HEK293T (cell line): ENCODE measurements around the gene TMEM204.

Experiments
- CTCF ChIA-PET: fragments of 350-600 bp; formaldehyde crosslinking; extraction: SDS; loops from one replicate; lab custom pipeline; 2021; ENCODE audit warnings: antibody characterized with exemption, inconsistent platforms; lab: Yijun Ruan, JAX
- POLR2A ChIA-PET: fragments of 350-600 bp; formaldehyde crosslinking; extraction: SDS; loops from one replicate; lab custom pipeline; 2020; ENCODE audit warnings: antibody characterized with exemption, inconsistent platforms; lab: Yijun Ruan, JAX
- DNase-seq: peaks from one replicate; pipeline ENCODE4 v3.0.0; 2012; ENCODE audit warnings: mixed read lengths; ENCODE audit errors: extremely low spot score
- ARNT ChIP-seq: fragments of 450-650 bp; IDR thresholded peaks from 2 replicates; pipeline ENCODE4 v1.6.1; 2017; ENCODE audit warnings: mild to moderate bottlenecking
- BHLHE40 ChIP-seq: fragments of 450-650 bp; IDR thresholded peaks from 2 replicates; pipeline ENCODE4 v1.6.1; 2016; ENCODE audit warnings: mild to moderate bottlenecking, moderate library complexity, borderline replicate concordance
- CTBP1 ChIP-seq: fragments of 450-650 bp; IDR thresholded peaks from 2 replicates; pipeline ENCODE4 v1.6.1; 2016; ENCODE audit warnings: borderline replicate concordance
- ELF4 ChIP-seq: fragments of 450-650 bp; IDR thresholded peaks from 2 replicates; pipeline ENCODE4 v1.6.1; 2017; ENCODE audit warnings: antibody characterized with exemption
- FOXA1 ChIP-seq: fragments of 450-650 bp; IDR thresholded peaks from 2 replicates; pipeline ENCODE4 v1.6.1; 2016; ENCODE audit warnings: mild to moderate bottlenecking
- FOXK2 ChIP-seq: fragments of 450-650 bp; IDR thresholded peaks from 2 replicates; pipeline ENCODE4 v1.6.1; 2016; ENCODE audit warnings: mild to moderate bottlenecking
- FOXM1 ChIP-seq: fragments of 450-650 bp; IDR thresholded peaks from 2 replicates; pipeline ENCODE4 v1.6.1; 2017; ENCODE audit warnings: mild to moderate bottlenecking, borderline replicate concordance
- HDGF ChIP-seq: fragments of 450-650 bp; IDR thresholded peaks from 2 replicates; pipeline ENCODE4 v1.6.1; 2017; ENCODE audit warnings: antibody characterized with exemption, borderline replicate concordance
- L3MBTL2 ChIP-seq: fragments of 450-650 bp; conservative IDR thresholded peaks from 2 replicates; pipeline ENCODE4 v1.6.1; 2016; ENCODE audit warnings: mild to moderate bottlenecking
- LEF1 ChIP-seq: fragments of 450-650 bp; IDR thresholded peaks from 2 replicates; pipeline ENCODE4 v1.6.1; 2017; ENCODE audit warnings: mild to moderate bottlenecking, borderline replicate concordance
- NFRKB ChIP-seq: fragments of 450-650 bp; IDR thresholded peaks from 2 replicates; pipeline ENCODE4 v1.6.1; 2016; ENCODE audit warnings: mild to moderate bottlenecking, moderate library complexity
- PKNOX1 ChIP-seq: fragments of 450-650 bp; IDR thresholded peaks from 2 replicates; pipeline ENCODE4 v1.6.1; 2016
- SP1 ChIP-seq: fragments of 450-650 bp; IDR thresholded peaks from 2 replicates; pipeline ENCODE4 v1.6.1; 2017
- SUZ12 ChIP-seq: fragments of 450-650 bp; IDR thresholded peaks from 2 replicates; pipeline ENCODE4 v1.6.1; 2016; ENCODE audit warnings: mild to moderate bottlenecking
- TARDBP ChIP-seq: fragments of 450-650 bp; IDR thresholded peaks from 2 replicates; pipeline ENCODE4 v1.6.1; 2016
- ZNF384 ChIP-seq: fragments of 450-650 bp; IDR thresholded peaks from 2 replicates; pipeline ENCODE4 v1.6.1; 2016

TMEM204 gene

GRCh38 chr16:1601489-1601888, 68.0 kb downstream of the TMEM204 start:
- CTCF ChIA-PET = no interaction called here
- no peak for TF ChIP-seq ZNF384
- TF ChIP-seq FOXK2 = no peak
- TF ChIP-seq CTBP1 = no peak
- no peak for TF ChIP-seq FOXA1
- TF ChIP-seq ARNT = no peak
- TF ChIP-seq HDGF = no peak
- no peak for TF ChIP-seq FOXM1
- no peak for TF ChIP-seq LEF1
- TF ChIP-seq PKNOX1 = no peak
- no peak for TF ChIP-seq ELF4
- TF ChIP-seq NFRKB = no peak
- TF ChIP-seq L3MBTL2 = no peak
- TF ChIP-seq TARDBP = no peak
- TF ChIP-seq SUZ12 = no peak
- no peak for DNase-seq
- POLR2A ChIA-PET = no interaction called here

- ChIA-PET POLR2A (no interaction called here), CTCF (no interaction called here)
- DNase-seq = no peak
- TF ChIP-seq SP1 (no peak), TARDBP (no peak), HDGF (no peak), CTBP1 (no peak), LEF1 (no peak), SUZ12 (no peak), ARNT (no peak), BHLHE40 (no peak), ELF4 (no peak), FOXM1 (no peak)
Observed at GRCh38 chr16:1602285-1602684, 68.8 kb downstream of the TMEM204 start.
